Choroid plexus epithelial cell (primary cell): ENCODE measurements around the gene CAPN2.
A peak's percentile ranks its signal among the peaks of the same experiment; 100 is the strongest.

Source experiments
- DNase-seq: peaks from one replicate; pipeline ENCODE4 v3.0.0-alpha.2; 2010; ENCODE audit warnings: low read depth
- H3K4me3 ChIP-seq: 2 replicates; pipeline ENCODE4 v1.5.1; 2011; ENCODE audit warnings: low read depth, mild to moderate bottlenecking, control low read depth, low read length, moderate library complexity
- TF ChIP-seq, protein P1 (sequence below): conservative IDR thresholded peaks from 2 replicates; pipeline ENCODE4 v1.5.1; 2011; ENCODE audit warnings: low read depth, mild to moderate bottlenecking, control low read depth, inconsistent platforms, low read length, moderate library complexity

The CAPN2 gene

DNA sequence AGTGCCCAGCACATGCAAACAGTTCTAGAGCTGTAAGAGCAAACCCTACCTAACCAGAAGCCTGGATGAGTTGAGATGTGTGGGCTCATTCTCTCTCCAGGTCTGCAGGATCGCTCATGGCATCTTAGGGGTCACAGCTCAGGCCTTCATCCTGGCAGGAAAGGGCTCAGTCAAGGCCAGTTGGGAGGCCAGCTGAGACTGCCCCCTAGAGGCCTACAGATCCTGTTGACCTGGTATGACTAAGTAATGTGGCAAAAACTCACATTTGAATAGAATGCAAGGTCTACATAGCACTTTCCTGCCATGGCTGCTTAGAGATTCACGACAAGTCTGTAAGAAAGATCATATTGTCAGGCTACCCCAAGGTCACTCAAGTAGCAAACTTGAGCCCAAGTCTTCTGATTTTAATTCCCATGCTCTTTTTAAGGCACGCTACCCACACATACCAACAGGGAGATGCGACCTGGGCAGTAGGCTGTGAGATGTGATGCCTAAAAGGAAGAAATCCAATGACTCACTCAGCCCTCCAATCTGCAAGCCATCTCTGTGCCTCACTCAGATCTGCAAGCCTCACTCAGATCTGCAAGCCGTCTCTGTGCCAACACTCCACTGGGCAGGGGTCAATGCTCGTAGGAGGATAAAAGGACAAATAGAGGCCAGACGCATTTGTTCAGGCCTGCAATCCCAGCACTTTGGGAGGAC is 41.7 kb upstream of the CAPN2 start:
- TF ChIP-seq, protein P1, sequence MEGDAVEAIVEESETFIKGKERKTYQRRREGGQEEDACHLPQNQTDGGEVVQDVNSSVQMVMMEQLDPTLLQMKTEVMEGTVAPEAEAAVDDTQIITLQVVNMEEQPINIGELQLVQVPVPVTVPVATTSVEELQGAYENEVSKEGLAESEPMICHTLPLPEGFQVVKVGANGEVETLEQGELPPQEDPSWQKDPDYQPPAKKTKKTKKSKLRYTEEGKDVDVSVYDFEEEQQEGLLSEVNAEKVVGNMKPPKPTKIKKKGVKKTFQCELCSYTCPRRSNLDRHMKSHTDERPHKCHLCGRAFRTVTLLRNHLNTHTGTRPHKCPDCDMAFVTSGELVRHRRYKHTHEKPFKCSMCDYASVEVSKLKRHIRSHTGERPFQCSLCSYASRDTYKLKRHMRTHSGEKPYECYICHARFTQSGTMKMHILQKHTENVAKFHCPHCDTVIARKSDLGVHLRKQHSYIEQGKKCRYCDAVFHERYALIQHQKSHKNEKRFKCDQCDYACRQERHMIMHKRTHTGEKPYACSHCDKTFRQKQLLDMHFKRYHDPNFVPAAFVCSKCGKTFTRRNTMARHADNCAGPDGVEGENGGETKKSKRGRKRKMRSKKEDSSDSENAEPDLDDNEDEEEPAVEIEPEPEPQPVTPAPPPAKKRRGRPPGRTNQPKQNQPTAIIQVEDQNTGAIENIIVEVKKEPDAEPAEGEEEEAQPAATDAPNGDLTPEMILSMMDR = peak; percentile 53
- DNase-seq = peak; percentile 28
- no peak overlapping the region for H3K4me3 ChIP-seq

DNA sequence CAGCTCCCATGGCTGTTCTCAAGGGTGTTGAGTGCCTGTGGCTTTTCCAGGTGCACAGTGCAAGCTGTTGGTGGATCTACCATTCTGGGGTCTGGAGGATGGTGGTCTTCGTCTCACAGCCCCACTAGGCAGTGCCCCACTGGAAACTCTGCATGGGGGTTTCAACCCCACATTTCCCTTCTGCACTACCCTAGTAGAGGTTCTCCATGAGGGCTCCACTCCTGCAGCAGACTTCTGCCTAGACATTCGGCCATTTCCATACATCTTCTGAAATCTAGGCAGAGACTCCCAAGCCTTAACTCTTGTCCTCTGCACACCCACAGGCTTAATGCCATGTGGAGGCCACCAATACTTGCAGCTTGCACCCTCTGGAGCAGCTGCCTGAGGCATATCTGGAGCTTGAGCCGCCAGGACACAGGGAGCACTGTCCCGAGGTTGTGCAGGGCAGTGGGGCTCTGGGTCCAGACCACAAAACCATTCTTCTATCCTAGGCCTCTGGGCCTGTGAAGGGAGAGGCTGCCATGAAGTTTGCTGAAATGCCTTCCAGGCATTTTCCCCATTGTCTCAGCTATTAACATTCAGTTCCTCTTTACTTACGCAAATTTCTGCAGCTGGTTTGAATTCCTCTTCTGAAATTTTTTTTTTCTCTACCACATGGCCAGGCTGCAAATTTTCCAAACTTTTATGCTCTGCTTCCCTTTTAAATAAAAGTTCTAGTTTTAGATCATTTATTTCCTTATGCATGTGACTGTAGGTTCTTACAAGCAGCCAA is 38.0 kb upstream of the CAPN2 start:
- TF ChIP-seq, protein P1 = no peak
- DNase-seq = no peak
- no peak overlapping the region for H3K4me3 ChIP-seq

DNA sequence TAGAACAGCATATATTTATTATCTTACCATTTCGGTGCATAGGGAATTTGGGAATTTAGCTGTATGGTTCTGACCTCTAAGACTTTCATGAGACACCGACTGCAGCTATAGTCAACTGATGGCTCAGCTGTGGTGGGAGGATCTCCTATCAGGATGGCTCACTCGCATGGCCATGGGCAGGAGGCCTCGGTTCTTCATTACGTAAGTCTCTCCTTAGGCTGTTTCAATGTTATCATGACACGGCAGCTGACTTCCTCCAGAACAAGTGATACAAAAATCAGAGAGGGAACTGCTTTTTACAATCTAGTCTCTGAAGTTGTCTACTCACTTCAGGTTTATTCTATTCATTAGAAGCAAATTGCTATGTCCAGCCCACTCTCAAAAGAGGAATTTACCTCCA is 33.5 kb upstream of the CAPN2 start:
- no peak overlapping the region for H3K4me3 ChIP-seq
- no peak for DNase-seq
- TF ChIP-seq, protein P1 = no peak

DNA sequence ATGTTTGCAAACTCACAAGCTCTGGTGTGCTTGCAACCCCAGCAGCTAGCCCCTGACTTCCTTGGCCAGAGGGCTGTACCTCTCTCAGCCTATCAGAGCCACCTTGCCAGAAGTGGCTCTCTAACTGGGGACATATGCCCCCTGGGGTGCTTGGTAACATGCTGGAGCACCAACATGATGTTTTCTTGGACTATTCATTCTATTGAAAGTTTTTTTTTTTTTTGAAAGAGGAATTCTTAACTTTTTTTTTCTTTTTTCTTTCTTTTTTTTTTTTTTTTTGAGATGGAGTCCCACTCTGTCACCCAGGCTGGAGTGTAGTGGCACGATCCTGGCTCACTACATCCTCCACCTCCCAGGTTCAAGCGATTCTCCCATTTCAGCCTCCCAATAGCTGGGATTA is 32.2 kb upstream of the CAPN2 start:
- TF ChIP-seq, protein P1 = no peak
- DNase-seq = no peak
- H3K4me3 ChIP-seq = no peak overlapping the region

DNA sequence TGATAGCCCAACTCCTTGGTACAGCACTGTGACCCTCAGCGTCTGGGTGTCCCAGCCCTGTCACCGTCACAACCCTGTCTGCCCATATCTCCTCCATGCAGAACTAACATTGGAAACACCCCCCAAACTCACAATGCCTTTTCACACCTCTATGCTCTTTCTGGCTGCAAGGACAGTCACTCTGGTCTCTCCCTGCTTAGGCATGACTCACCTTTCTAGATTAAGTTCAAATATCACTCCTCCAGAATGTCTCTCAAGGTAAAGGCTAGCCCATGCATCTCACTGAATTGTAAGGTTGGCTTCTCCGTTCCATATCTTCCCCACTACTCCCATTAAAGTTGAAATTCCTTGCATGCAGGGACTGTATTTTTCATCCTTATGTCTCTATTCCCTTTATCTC is 29.8 kb upstream of the CAPN2 start:
- DNase-seq = no peak
- TF ChIP-seq, protein P1 = no peak
- no peak overlapping the region for H3K4me3 ChIP-seq

DNA sequence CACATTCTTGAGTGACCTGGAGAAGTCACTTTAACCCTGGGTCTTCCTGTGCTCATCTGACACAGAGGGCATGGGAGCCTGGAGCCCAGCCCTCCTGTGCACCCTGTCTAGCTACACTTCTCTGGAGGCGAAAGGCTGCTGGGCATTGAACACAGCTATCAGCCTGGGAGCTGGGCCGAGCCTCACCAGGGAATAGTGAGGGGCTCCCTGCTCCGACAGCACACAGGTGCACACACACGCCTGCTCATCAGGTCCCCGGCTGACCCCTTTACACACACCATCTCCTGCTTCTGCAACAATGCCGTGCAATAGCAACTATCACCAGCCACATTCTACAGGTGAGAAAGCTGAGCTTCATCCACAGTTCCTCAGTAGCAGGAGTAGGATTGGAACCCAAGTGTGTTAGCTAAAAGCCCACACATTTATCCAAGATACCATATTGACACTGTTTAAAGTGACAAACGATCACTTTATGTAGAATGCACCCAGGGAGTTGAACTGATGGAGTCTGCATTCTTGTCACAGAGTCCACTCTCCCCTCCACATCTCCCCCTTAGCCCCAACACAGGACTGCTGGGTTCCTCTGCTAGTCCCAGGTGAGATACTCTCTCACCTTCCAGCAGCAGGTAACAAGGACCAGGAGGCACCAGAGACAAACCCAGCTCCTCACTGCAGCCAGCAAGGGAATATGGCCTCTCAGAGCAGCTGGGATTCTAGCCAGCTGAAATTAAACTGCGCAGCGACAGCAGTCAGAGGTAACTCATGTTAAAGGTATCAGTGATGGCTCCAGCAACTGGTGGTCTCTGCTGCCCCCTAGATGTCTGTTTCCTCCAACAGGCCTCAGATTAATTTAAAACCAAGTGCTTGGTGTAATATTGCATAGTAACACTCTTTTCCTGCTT is 28.5 kb upstream of the CAPN2 start:
- no peak overlapping the region for H3K4me3 ChIP-seq
- TF ChIP-seq, protein P1 = peak; percentile 81
- DNase-seq = peak; percentile 73
